ENCODE measurements around the gene ST6GALNAC6. TPM values are rescaled to one million over a fixed set of nuclear protein-coding genes. Genes with fewer than 3 reads are reported as not detected.
"Not testable (repeated sequence)": the region's sequence is repeated elsewhere in the genome, so short reads cannot be mapped to it uniquely, and the experiment has no call there.

The ST6GALNAC6 gene
- polyA plus RNA-seq, 2 of the 4 experiments (the other 2 are of a cell fraction): 8.2 to 25.2 TPM

- ATAC-seq: no peak
- H3K4me3 ChIP-seq: no peak overlapping the region
- no peak for TF ChIP-seq REST (IDR thresholded peaks at IDR 0.05)
- no peak for TF ChIP-seq HEYL (CRISPR knock-in tag; IDR thresholded peaks at IDR 0.05)
- no peak for TF ChIP-seq EHF (CRISPR knock-in tag; IDR thresholded peaks at IDR 0.05)
- no peak for TF ChIP-seq POLR2A (IDR thresholded peaks at IDR 0.05; ENCODE audit: low read length)
- no peak for TF ChIP-seq GATA3 (IDR thresholded peaks at IDR 0.05; ENCODE audit: borderline replicate concordance)
- no peak for TF ChIP-seq ATOH8 (CRISPR knock-in tag; IDR thresholded peaks at IDR 0.05; ENCODE audit: low read depth)
- no peak for TF ChIP-seq CHD4 (IDR thresholded peaks at IDR 0.05; ENCODE audit: borderline replicate concordance)
- no peak for TF ChIP-seq CBX2 (IDR thresholded peaks at IDR 0.05; ENCODE audit: borderline replicate concordance, low read depth)
- no peak for TF ChIP-seq CTCF (IDR thresholded peaks at IDR 0.05)
- TF ChIP-seq FOSL2 (IDR thresholded peaks at IDR 0.05): no peak
- no peak for TF ChIP-seq FOSL2 (CRISPR knock-in tag; IDR thresholded peaks at IDR 0.05)
- no peak for TF ChIP-seq ESRRA (IDR thresholded peaks at IDR 0.05; ENCODE audit: borderline replicate concordance, low read length)
- TF ChIP-seq SREBF2 (IDR thresholded peaks at IDR 0.05): no peak
- TF ChIP-seq CHD2 (IDR thresholded peaks at IDR 0.05; ENCODE audit: low read length, partially characterized antibody): no peak
- no peak for TF ChIP-seq BHLHE40 (IDR thresholded peaks at IDR 0.05; ENCODE audit: low read depth, low read length)
- TF ChIP-seq EP300 (IDR thresholded peaks at IDR 0.05): no peak
- no peak for TF ChIP-seq HMGXB4 (CRISPR knock-in tag; IDR thresholded peaks at IDR 0.05; ENCODE audit: borderline replicate concordance)
- no peak for TF ChIP-seq JUN (IDR thresholded peaks at IDR 0.05)
- TF ChIP-seq RNF2 (IDR thresholded peaks at IDR 0.05; ENCODE audit: borderline replicate concordance, low read depth): no peak
- no peak for TF ChIP-seq RAD21 (conservative IDR thresholded peaks at IDR 0.05 in 1 of 2, IDR thresholded peaks at IDR 0.05 in 1 of 2)
- TF ChIP-seq FOXS1 (CRISPR knock-in tag; IDR thresholded peaks at IDR 0.05): no peak
- peaks cover 12% of the 10 kb centered on the region; the same call in 2 of the 3 replicates for H3K4me1 ChIP-seq
- H3K9me3 ChIP-seq: no peaks in the 10 kb centered on the region
- ChIA-PET POLR2A (no interaction called here), CTCF (interaction anchor here (0.8 to 3.2 kb wide), 9 partner anchors 10 to 132 kb away, joined by 3 to 14 read pairs (median 4); no protein-coding TSS in a partner anchor)
- 77% methylated on average over 4 of the region's 4 CpGs for WGBS (ENCODE audit: missing lambda C conversion rate)
- FAIRE-seq: no peak
- no peak for DNase-seq (ENCODE audit: low read depth in 1 of 2, low spot score in 1 of 2)
- H3K4me2 ChIP-seq: no peak overlapping the region
- no peak overlapping the region for H3K27ac ChIP-seq
Observed at GRCh38 chr9:127837346-127837745, 62.1 kb downstream of the ST6GALNAC6 start.

- H3K9me3 ChIP-seq; H3K4me2 ChIP-seq; H3K4me3 ChIP-seq; DNase-seq (ENCODE audit: low read depth in 1 of 2, low spot score in 1 of 2); POLR2A ChIA-PET; H3K27ac ChIP-seq; ATAC-seq; FAIRE-seq: not testable (repeated sequence)
- CTCF ChIA-PET: interaction anchor here (1.0 to 3.2 kb wide), 5 partner anchors 10 to 131 kb away, joined by 3 to 14 read pairs (median 7); no protein-coding TSS in a partner anchor
- WGBS (ENCODE audit: missing lambda C conversion rate): 95% methylated on average over 3 of the region's 3 CpGs
- peaks cover 12% of the 10 kb centered on the region; the same call in 2 of the 3 replicates for H3K4me1 ChIP-seq
Observed at GRCh38 chr9:127836561-127836960, 62.8 kb downstream of the ST6GALNAC6 start.
